ENCODE measurements around the gene POLE.

Gene POLE

DNA sequence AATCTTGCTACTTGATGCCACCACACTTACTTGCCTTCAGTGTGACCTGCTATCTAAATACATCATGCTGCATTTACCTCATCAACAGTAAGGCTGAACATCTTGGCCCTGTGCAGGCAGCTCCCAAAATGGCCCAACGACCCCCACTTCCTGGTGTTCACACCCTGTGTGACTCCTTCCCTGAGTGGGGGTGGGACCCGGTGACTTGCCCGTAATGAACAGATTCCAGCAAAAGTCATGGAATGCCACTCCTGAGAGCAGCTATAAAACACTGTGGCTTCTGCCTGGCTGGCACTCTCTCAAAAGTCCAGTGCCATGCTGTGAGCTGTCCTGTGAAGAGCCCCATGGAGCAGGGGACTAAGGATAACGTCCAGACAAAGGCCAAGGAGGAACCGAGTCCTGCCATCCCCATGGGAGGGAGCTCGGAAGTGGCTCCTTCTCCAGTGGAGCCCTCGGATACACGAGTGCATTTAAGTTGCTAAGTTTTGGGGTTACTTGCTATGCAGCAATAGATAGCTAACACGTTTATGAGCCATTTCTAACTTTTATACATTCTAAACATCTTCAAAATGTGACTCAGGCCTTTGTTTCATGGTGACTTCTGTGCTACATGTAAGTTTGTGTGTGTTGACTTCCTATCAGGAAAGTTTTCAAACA, 35.6 kb downstream of the POLE start:
- DNase-seq, result no peak

GRCh38 chr12:132649226-132649945, 37.8 kb downstream of the POLE start:
- DNase-seq, result no peak

GRCh38 chr12:132648616-132649225, 38.4 kb downstream of the POLE start:
- no peak for DNase-seq

DNA sequence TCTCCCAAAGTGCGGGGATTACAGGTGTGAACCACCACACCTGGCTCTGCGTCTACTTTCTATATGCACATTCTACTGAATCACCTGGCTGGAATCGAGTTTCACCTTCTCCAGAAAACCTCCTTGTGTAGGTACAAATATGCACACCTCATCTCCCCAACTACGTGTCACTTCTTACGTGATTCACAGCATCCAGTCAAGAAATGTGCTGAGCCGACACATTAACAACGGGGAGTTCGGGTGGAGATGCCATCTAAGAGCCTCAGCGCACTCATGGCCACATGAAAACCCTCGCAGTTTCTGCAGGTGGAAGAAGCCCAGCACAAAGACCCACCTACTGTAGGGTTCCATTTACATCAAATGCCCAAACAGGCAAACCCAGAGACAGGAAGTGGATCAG, 39.3 kb downstream of the POLE start:
- DNase-seq, result no peak

- no peak for DNase-seq
Measured at GRCh38 chr12:132646850-132647249, 40.3 kb downstream of the POLE start.

DNA sequence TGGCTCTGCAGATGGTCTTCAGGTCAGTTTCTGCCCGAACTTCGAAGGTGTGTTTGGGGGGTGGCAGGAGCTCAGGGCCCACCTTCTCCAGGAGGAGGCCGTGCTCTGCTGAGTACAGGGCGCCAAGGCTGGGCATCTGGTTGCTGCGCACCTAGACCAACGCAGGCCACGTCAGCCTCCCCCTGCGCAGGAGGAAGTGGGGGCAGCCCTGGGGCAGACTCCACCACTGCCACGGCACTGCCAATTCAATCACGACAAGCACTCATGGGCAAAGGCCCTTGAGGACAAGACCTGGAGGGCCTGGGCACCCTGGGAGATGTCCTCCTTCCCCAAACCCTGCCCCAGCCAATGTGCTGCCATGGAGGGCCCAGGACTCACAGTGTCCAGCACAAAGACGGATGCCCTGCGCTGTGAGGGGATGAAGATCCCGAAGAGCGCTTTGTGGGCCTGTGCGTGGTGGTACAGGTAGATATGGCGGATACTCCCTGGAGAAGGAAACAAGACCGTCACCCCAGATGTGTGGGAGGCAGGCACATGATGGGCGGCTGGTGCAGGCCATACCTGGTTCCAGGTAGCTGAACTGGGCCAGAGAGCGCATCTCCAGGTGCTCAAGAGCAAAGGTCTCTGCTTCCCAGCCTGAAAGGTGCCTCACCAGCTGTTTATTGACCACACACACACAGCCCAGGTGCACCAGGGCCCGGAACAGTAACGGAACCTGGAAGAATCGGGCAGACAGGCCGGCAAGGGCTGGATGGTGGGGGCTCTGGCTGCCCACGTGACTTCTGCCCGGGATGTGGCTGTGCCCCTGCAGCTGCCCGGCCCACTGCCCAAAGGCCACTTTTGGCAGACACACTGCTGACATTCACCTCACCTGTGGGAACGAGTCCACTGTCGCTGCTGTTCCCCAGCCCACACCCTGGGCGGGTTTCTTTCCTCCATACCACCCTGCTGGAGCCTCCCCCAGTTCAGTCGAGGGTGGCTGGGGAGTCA, 44.0 kb downstream of the POLE start:
- DNase-seq, result no peak

- DNase-seq, result no peak
Measured at GRCh38 chr12:132641811-132642650, 45.1 kb downstream of the POLE start.

DNA sequence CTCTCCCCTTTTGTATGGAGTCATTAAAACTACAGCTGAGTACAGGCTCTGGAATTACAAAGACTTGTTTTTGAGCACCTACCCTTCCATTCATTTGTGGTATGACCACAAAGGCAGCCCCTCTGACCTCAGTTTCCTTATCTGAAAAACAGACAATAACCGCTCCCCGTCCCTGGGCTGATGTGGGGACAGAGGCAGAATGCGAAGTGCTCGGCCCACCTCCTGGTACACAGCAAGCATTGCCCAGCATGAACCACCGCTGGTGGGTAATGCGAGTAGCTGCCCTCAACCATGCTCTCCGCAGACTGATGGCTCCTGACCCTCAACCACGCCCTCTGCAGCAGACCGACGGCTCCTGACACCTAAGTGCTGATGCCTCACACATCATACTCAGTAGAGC, 46.2 kb downstream of the POLE start:
- no peak for DNase-seq

- DNase-seq, result no peak
Measured at GRCh38 chr12:132639956-132640520, 47.1 kb downstream of the POLE start.

DNA sequence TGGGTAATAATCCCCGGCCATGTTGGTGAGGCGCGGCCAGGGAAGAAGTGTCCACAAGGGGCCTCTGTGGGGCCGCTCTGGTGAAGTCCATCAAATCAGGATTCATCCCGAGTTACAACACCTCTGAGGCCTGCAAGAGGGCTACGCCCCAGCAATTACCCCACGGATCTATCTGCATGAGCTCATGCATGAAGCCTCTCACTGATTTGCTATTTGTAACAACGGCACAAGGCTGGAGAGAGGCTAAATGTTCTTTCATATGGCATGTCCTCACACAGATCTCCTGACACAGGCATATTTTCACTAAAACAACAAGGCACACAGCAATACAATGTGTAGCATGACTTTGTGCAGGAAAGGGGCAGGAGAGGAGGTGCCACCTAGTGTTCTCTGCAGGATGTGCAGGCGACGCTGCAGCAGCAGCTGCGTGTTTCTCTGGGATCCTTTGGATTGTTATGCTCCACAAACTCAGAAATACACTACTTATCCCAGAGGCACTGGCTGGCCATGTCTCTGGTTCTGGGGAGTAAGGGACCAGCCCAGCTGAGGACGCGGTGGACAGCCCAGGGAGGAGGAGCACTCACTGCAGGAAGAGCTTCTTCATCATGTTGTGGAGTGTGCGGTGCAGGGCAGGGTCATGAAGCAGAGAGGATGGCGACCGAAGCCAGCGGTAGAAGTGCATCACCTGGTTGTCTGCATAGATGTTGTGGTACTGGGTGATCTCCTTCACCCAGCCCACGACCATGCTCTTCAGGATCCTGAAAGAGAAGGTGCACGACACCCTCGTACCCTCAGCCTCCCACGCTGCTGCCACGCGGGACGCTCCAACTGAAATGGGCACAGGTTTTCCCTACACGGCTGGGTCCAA, 48.4 kb downstream of the POLE start:
- no peak for DNase-seq

GRCh38 chr12:132637811-132638210, 49.3 kb downstream of the POLE start:
- no peak for DNase-seq

DNA sequence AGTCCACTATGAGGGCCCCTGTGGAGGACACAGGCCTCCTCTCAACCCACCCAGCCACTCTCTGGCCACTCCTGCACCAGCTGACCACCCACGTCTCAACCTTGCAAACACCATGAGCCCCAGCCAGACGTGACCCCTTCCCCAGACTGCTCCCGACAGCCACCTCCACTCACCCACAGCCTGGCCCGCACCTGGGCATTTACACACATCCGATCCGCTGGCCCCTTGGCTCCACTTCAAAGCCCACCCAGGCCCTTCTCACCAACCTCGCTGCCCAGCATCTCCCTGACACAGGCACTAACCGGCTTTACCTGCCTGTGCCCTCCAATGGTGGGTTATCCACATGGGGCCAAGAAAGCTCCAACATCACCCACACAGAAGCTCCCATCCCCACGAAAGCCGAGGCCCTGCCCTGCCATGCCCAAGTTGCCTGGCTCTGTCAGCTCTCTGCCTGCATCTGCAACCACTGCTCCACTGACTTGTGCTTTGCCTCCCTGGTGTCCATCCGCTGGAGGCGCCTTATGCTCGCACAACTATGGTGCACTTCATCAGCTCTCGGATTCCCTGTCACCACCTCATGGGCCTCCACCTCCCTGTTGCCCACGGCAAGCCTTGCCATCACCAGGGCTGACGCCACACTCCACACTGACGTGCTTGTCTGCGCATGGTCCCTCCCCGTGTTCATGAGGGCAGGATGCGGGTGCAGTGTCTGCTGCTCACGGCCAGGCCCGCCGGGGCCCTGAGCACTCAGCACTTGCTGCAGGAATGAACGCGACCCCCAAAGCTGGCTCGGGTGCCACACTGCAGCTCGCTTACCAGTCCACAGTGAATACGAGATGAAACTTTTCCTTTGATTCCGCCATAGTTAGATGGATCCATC, 51.8 kb downstream of the POLE start:
- no peak for DNase-seq

DNA sequence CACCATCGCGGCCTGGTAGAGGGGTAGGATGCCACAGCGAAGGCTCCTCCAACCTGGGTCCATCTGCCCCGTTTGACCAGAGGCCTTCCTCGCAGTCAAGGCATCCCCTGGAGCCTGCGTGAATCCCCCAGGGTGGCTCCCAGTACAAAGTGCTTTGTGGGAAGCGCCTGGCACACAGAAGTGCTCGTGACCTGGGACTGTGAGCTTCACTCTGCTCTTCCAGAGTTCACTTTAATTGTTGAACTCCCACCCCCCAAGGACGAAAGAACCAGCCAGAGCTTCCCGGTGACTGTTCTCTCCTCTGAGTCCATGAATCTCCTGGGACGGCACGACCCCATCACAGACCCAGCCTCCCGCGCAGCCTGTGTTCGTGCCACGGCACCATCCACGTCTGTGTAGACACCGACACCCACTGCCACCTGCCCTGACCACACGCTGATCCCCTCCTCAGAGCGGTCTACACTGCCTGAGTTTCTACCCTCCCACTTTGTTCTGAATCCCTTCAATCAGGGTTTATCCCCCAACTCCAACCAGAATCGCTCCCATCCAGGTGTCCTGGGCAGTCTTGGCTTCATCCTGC, 52.6 kb downstream of the POLE start:
- no peak for DNase-seq

GRCh38 chr12:132633901-132634300, 53.2 kb downstream of the POLE start:
- DNase-seq, result no peak

- no peak for DNase-seq
Measured at GRCh38 chr12:132633398-132633797, 53.7 kb downstream of the POLE start.

- no peak for DNase-seq
Measured at GRCh38 chr12:132632521-132633228, 54.5 kb downstream of the POLE start.

- DNase-seq, result no peak
Measured at GRCh38 chr12:132631666-132632065, 55.5 kb downstream of the POLE start.

GRCh38 chr12:132630672-132631071, 56.5 kb downstream of the POLE start:
- no peak for DNase-seq

GRCh38 chr12:132629330-132629729, 57.8 kb downstream of the POLE start:
- DNase-seq, result no peak
